Stimulated activated naive CD4-positive, alpha-beta T cell treated with Interleukin-2 at 50 U/mL for 16 hours (primary cell): ENCODE data around the gene B3GAT3.
"Not testable (repeated sequence)": the region's sequence is repeated elsewhere in the genome, so short reads cannot be mapped to it uniquely, and the experiment has no call there.

Experiments
- DNase-seq: peaks from one replicate; lab custom pipeline; 2025; lab: John Stamatoyannopoulos, UW

B3GAT3 gene

DNA sequence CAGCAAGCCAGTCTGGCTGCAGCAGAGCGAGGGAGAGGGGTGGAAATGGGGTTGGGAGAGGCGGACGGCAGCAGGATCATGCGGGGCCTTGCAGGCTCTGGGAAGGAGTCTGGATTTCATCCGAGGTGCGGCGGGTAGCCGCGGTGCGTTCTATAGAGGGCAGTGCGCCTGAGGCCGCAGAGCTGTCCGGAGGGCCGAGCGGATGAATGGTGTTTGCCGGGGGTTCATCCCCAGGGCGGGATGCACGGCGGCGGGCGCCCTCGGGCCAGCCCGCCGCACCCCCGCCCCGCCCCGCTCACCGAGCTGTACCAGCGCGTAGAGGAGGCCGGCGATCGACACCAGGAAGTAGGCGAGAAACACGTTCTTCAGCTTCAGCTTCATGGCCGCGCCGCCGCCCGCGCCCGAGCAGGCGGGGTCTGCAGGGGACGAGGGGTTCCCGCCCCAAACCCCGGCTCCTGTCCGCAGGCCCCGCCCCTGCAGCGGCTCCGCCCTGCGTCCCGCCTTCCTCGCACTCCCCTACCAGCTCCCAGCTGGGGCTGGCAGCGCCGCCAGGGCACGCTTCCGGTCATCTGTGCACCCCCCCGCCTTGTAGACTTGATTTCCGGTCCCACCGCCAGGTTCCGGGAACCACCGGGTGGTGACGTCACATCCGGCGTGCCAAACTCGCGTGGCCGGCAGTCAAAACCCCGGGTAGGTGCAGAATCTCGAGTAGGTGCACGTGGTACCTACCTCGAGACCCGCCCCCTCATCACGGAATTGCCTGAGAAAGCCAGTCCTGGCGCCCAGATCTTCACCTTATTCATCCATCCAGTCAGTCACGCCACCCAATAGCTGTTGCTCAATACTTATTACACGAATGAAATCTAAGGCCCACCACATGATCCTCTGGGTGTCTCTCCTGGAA, at the start of gene B3GAT3:
Gene B3GAT3 (minus strand): TSS at position 420 of the 904 bp plus-strand sequence. CDS start 39 bp downstream, at position 381.
- DNase-seq: peak; percentile 94

DNA sequence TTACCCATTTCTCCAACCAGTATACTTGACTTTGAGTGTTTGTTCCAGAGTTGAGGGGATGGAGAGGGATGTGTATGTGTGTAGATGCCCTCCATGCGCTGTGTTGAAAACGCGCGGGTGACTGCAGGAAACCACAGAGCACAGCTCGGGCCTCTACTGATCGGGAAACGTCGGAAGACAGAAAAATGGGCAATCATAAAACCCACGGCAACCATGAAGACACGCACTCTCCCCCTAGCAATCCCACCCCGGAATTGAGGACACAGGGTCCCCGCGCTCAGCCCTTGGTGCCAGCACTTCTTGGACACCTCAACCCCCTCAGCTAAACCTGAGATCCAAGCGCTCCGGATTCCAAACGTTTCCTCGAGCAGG, 49.4 kb upstream of the B3GAT3 start:
- DNase-seq: no peak

DNA sequence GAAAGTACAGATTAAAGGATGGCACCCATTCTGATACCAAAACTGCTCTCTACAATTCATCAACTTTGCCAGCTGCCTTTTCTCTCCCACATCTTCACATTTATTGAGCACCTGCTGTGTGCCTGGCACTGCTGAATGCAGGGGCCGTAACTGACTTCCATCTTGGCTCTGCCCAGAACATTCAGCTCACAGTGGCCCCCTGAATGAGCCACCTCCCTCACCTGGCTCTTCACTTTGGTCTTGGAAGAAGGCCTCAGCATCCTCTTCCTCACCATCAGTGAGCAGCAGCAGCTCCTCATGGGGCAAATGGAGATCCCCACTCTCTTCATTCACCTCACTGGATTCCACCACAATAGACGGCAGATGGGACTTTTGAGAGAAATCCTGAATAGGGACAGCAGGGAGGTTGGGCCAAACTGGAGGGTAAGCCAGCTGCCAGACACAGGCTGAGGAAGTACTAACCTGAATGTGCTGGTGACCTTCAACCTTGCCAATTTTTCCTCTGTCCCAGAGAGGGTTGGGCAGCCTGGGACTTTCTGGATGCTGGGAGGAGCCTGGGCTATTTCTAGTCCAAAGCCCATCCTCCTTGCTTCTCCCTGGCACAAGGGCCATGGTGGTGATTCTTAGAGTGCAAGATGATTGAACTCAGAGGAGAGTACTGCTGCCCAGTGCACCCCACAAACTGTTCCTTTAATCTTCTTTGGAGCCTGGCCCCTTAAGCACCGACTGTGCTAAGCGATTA, 47.8 kb upstream of the B3GAT3 start:
- DNase-seq: no peak

DNA sequence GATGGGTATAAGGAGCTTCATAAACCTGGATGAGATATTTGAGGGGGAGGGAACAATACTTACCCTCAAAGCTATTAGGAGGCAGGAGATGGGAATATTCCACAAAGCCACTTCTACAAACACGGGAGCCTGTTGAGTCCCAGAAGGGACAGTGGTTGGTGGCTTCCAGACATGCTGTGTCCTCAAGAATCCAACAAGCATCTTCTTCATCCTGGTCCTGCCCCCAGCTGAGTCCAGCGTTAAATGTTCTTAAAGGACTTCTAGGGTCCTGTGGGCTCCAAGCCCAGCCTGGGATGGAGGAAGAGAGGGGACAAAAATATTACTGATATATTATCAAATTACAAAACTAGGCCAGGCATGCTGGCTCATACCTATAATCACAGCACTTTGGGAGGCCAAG, 45.7 kb upstream of the B3GAT3 start:
- no peak for DNase-seq

DNA sequence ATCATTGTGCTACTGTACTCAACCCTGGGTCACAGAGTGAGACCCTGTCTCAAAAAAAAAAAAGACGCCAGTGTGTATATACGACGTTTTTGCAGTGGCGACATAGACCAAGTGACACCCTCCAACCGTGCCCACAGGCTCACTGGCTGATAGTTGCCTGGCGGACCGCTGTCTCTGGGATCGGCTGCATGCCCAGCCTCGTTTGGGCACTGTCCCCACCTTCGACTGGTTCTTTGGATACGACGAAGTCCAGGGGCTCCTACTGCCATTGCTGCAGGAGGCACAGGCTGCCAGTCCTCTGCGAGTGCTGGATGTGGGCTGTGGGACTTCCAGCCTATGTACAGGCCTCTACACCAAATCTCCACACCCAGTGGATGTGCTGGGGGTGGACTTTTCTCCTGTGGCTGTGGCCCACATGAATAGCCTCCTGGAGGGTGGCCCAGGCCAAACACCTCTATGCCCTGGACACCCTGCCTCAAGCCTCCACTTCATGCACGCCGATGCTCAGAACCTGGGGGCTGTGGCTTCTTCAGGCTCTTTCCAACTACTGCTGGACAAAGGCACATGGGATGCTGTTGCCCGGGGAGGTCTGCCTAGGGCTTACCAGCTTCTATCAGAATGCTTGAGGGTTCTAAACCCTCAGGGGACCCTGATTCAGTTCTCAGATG, 44.6 kb upstream of the B3GAT3 start:
- DNase-seq: no peak

DNA sequence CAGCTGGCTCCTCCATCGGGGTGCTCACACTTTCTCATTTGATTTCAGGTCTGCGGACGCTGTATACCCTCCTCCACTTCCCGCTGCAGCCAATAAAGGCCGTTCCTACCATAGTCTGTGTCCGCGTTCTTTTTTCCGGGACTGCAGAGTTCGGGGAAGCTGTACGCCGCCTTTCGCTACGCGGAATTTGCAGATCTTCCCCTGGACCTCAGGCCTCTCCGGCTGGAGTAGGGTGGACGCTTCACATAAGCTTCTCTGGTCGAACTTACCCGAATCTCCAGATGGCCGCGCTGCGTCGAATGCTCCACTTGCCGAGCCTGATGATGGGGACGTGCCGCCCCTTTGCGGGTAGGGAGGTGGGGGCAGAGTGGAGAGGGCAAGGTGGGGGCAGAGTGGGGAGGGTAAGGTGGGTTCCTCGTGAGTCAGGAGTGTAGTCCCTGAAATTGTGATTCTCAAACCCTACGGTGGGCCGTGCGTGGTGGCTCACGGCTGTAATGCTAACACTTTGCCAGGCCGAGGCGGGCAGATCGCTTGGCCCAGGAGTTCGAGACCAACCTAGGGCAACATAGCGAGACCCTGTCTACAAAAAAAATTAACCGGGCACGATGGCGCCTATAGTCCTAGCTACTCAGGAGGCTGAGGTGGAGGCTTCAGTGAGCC, 43.9 kb upstream of the B3GAT3 start:
- peak; percentile 70 for DNase-seq

DNA sequence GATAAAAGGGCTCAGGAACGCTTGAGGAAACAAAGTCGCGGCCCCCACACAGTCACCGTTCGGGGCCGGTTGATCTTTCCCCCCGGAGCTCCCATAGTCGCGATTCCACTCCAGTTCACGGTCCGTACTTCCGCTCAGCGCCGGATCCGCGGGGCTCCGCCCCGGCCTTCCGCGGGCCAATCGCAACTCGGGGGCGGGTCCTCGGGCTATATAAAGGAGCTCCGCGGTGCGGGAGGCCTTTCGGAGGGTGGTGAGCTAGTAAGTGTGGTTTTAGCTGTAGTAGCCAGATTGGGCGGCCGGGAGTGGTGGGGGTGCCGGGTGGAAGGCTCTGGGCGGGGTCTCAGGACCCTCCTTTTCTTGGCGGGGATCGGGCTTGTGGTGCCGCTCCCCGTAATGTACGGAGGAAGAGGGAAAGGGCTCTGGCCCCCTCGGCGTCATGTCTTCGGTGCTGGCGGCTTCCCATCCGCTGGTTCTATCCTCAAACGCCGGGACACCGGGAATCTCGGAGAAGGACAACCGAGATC, 43.4 kb upstream of the B3GAT3 start, which contains the start of the genes C11orf98 and CSKMT:
Gene C11orf98 (minus strand): TSS at position 136 of the 524 bp plus-strand sequence. CDS start 41 bp downstream, at position 95.
Gene CSKMT (plus strand): TSS at position 238 of the 524 bp plus-strand sequence. CDS start 568 bp downstream, outside the sequence.
- peak; percentile 91 for DNase-seq

DNA sequence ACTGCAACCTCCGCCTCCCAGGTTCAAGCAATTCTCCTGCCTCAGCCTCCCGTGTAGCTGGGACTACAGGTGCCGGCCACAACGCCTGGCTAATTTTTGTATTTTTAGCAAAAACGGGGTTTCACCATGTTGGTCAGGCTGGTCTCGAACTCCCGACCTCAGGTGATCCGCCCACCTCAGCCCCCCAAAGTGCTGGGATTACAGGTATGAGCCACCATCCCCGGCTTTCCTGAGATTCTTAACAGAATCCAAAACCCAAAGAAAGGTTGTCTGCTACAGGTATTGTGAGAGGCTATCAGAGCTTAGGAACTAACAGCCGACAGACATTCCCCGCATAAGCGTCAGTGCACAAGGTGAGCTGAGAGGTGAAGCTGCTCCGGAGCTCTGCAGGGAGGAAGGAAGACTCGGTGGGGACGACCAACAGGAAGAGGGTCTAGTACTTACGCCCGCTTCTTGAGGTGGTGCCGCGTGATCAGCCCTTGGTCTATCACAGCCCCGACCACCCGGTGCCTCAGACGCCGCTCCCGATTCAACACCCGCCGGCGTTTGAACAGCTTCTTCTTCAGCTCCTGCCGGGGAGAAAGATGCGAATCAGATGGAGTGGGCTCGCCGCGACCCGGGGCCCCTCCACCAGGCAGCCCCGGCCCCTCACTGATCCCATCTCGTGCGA, 42.8 kb upstream of the B3GAT3 start:
- peak; percentile 57 for DNase-seq

DNA sequence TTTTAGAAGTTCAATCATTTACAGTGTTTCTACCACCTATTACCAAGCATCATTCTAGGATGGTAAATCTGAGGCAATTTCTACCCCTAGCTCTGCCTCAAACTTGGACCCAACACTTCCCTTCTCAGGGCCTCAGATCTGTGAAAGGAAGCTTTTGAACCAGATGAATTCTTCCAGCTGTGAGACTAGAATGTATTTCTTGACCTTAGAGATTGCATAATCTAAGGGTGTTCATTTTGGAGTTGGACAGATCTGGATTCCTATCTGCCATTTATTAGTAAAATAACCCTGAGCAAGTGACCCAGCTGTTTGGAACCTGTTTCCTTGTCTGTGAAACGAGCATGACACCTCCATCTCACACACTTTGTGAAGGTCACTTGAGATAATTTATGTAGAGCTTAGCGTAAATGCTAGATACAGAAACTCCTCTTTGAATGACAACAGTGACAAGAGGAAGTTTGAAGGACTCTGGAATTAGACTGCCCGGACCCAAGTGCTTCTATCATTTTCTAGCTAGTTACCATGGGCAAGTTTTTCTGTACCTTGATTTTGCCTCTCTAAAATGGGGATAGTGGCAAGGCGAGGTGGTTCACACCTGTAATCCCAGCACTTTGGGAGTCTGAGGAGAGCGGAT, 35.1 kb upstream of the B3GAT3 start:
- no peak for DNase-seq

DNA sequence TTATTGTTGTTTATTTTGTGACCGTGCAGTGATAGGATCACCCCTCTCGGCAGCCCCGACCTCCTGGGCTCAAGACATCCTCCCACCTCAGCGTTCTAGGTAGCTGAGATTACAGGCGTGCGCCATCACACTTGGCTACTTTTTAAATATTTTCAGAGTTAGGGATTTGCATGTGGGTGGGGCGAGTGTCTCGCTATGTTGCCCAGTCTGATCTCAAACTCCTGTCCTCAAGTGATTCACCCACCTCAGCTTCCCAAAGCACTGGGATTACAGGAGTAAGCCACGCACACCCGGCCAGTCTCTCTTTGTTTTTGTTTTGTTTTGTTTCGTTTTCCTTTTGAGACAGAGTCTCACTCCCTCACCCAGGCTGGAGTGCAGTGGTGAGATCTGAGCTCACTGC, 32.5 kb upstream of the B3GAT3 start:
- DNase-seq: no peak

DNA sequence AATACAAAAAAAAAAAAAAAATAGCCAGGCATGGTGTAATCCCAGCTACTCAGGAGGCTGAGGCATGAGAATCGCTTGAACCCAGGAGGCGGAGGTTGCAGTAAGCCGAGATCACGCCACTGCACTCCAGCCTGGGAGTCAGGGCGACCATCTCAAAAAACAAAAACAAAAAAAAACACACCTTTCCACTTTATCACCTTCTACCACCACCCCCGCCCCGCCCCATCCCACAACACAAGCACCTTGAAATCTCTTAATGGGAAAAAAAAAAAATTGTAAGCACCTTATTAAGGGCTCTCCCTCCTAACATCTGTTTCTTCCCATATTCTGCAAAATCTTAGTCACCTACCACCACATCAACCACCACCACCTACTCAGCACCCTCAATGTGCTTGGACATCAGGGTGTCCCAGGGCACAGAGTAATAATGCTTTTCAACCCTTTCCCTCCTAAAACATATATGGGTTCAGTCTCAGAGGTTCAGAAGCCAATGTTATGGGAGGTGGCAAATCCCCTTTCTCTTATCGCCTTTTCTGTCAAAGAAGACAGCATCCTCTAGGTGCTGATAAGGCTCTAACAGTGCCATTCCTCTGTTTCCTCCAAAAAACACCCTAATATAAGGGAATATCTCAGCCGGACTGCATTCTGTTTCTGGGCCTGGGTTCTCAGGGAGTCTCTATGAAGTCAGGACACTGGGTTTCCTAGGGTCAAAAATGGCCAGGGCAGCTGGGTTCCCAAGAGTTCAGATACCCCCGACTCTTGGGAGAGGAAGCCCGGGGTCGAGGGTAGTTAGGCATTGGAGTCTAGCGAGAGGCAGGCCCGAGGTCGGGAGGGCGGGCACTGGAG, 30.6 kb upstream of the B3GAT3 start:
- no peak for DNase-seq

DNA sequence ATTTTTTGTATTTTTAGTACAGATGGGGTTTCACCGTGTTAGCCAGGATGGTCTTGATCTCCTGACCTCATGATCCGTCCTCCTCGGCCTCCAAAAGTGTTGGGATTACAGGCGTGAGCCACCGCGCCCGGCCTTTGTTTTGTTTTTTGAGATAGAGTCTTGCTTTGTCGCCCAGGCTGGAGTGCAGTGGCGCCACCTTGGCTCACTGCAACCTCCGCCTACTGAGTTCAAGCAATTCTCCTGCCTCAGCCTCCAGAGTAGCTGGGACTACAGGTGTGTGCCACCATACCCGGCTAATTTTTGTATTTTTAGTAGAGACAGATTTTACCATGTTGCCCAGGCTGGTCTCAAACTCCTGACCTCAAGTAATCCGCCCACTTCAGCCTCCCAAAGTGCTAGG, 28.5 kb upstream of the B3GAT3 start:
- not testable (repeated sequence) for DNase-seq

DNA sequence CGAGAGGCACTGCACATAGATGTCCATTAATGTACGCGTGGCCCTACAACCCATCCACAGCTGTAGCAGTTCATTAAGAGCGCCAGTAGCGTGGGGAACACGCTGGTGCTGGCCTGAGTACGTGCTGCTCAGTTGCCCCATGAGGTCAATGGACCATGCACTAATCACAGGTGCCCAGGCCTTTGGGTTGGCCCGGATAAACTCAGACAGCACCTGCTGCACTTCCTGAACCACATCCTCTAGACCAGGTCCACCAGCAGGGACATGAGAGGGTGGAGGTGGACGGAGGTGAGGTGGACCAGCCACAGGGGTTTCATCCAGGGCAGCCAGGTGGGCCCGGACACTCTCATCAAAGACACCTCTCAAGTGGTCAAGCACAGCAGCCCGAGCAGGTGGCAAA, 27.7 kb upstream of the B3GAT3 start:
- no peak for DNase-seq

DNA sequence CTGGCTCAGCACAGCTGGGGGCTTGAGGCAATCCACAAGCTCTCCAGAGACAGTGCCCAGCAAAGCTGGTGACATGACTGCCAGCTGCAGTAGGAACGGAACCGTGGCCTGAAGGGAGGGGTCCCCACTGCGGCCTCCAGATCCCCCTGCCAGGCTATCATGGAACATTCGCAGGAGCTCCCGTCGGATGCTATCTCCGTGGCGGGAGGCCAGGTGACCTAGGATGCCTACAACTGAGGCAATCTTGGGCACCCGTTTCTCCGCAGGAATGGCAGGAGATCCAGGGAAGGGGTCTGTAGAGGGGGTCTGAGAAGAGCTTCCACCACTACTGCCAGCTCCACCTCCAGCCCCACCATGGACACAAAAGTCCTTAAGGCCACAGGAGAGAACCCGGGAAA, 27.2 kb upstream of the B3GAT3 start:
- DNase-seq: no peak

DNA sequence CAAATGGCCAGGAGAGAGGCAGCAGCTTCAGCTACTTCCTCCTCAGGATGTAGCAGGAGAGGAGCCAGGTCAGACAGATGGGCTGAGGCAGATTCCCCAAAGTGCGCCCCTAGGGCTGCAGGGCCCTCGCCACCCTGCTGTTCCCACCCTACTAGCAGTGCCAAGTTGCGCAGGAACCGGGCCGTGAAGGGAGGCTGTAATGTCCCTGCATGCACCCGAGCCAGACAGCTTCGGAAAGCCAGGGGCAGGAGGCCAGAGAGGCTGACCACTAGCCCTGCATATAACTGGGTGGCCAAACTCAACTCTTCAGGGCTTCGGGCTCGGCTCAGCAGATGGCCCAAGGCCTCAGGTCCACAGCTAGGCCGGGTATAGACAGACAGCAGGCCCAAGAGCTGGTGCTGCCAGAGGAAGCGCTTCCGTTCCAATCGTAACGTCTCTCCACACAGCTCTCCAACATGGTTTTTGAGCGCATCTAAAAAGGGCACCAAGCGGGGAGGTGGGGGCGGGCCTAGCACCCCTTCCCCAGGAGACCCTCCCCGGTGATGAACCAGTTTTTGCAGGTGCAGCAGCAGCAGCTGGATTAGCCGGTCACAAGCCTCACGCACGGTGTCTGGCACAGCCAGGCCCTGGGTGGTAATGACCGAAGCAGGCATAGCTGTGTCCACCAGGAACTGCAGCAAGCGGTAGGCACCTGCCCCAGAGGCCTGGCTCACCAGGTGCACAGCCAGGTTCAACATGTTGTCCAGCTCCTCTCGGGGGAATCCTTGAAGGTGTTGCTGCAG, 26.6 kb upstream of the B3GAT3 start:
- no peak for DNase-seq

DNA sequence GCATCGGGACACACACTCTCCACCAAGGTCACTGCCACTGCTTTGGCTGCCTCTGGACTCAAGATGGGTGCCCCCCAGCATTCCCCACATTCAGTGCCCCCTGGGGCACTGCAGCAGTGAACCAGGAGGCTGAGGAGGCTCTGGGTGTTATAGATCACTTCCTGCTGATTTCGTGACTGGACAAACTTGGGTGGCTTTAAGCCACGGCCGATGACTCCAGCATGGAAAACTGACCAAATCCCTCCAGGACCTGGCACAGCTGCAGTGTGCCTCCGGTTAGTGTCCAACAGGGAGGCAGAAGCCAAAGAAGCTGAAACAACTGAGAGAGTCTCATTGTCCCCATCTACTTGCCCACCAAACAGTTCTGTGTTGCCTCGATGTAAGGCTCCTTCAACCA, 25.8 kb upstream of the B3GAT3 start:
- DNase-seq: no peak

DNA sequence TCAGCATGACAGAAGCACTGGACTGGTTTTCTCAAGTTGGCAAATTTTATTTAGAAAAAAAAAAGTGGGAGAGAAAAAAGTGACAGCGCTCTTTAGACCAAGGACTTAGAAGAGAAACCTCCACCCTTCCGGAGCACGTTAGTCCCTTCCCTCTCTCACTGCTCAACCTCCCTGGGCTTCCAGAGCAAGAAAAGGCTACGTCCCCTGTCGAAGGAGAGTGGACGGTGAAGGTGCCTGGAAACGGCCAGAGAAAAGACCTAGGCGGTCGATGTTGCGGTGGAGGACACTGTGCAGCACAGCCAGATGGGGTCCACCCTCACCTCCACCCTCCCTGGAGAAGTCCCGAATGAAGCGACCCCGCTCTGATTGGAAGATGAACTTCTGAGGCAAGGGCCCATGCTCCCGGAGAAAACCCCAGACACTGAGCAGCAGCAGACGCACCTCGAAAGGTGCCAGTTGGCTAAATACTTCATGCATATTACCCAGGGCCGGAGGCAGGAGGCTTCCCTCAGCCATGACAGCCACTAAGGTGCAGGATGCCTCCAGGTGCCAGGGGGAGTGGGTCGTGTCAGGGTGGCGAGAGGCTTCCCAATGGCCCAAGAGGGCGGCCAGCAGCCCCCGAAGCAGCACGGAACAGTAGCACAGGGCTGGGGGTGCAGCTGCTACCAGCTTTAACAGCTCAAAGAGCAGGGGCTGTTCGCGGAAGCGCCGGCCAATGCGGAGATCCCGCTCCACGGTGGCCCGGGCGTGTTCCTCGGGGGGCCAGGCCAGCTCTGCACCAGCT, 25.2 kb upstream of the B3GAT3 start:
- no peak for DNase-seq
